Gastroesophageal sphincter (tissue), 3 donors: ENCODE data around the gene KCNK6.

Experiments used
- EP300 ChIP-seq: sonication (generic); formaldehyde crosslinking; IDR thresholded peaks from one replicate; pipeline ENCODE4 v1.6.1; 2017; ENCODE audit warnings: antibody characterized with exemption, mild to moderate bottlenecking
- POLR2A ChIP-seq, 2 donors: fragments of 450-650 bp; IDR thresholded peaks; one replicate each; pipeline ENCODE4 v1.6.1; 2017; ENCODE audit warnings: antibody characterized with exemption in 2 of 2, mild to moderate bottlenecking in 2 of 2, moderate library complexity in 1 of 2
- TF ChIP-seq, protein P1 (sequence below), 4 experiments: fragments of 200-600 bp in 2 of 4; fragments of 450-650 bp in 2 of 4; sonication (generic) in 1 of 4; IDR thresholded peaks; one replicate each; pipeline ENCODE4 v1.5.1; 2017 to 2019; ENCODE audit warnings: antibody characterized with exemption in 4 of 4, mild to moderate bottlenecking in 2 of 4, moderate library complexity in 2 of 4

- TF ChIP-seq, protein P1, sequence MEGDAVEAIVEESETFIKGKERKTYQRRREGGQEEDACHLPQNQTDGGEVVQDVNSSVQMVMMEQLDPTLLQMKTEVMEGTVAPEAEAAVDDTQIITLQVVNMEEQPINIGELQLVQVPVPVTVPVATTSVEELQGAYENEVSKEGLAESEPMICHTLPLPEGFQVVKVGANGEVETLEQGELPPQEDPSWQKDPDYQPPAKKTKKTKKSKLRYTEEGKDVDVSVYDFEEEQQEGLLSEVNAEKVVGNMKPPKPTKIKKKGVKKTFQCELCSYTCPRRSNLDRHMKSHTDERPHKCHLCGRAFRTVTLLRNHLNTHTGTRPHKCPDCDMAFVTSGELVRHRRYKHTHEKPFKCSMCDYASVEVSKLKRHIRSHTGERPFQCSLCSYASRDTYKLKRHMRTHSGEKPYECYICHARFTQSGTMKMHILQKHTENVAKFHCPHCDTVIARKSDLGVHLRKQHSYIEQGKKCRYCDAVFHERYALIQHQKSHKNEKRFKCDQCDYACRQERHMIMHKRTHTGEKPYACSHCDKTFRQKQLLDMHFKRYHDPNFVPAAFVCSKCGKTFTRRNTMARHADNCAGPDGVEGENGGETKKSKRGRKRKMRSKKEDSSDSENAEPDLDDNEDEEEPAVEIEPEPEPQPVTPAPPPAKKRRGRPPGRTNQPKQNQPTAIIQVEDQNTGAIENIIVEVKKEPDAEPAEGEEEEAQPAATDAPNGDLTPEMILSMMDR (IDR thresholded peaks at IDR 0.05): no peak
- TF ChIP-seq POLR2A (IDR thresholded peaks at IDR 0.05) (no peak), EP300 (no peak)
These were observed 54.3 kb downstream of the KCNK6 start for GRCh38 chr19:38373907-38374331.
